Nucleus accumbens (tissue), 56 donors: Measurements from ENCODE around the gene HBM.
"Not testable (repeated sequence)": the region's sequence is repeated elsewhere in the genome, so short reads cannot be mapped to it uniquely, and the experiment has no call there.

Experiments used
- DNase-seq, 56 donors: peaks; one replicate each; lab custom pipeline; 2025; lab: John Stamatoyannopoulos, UW

Gene HBM

DNA sequence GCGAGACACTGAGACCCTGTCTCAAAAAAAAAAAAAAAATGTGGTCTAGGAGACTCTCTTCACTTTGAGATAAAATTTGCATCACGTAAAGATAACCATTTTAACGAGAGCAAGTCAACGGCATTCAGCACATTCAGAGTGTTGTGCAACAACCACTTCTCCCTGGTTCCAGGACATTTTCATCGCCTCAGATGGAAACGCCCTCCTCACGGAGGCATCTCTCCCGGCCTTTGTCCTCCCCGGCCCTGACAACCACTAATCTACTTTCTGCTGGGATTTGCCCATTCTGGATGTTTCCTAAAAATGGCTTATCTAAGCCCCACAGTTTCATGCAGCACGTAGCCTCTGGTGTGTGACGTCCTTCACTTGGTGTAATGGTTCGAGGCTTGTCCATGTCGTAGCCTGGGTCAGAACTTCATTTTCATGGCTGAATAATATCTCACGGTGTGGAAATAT lies 21.0 kb upstream of the HBM start:
- no peak for DNase-seq

DNA sequence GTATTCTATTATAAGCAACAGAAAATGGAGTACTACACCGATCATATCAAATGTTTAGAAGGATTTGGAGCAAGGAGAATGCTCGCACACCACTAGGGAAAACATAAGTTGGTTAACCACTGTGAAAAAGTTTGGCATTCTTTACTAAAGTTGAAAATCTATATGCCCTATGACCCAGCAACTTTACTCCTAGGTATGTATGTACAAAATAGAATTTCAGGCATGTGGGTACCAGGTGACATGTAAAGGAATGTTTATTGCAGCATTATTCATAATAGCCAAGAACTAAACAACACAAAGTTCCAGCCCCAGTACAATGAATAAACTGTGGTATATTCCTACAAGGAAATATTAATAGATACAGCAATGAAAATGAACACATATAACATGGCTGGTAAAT lies 19.1 kb upstream of the HBM start:
- DNase-seq = no peak

DNA sequence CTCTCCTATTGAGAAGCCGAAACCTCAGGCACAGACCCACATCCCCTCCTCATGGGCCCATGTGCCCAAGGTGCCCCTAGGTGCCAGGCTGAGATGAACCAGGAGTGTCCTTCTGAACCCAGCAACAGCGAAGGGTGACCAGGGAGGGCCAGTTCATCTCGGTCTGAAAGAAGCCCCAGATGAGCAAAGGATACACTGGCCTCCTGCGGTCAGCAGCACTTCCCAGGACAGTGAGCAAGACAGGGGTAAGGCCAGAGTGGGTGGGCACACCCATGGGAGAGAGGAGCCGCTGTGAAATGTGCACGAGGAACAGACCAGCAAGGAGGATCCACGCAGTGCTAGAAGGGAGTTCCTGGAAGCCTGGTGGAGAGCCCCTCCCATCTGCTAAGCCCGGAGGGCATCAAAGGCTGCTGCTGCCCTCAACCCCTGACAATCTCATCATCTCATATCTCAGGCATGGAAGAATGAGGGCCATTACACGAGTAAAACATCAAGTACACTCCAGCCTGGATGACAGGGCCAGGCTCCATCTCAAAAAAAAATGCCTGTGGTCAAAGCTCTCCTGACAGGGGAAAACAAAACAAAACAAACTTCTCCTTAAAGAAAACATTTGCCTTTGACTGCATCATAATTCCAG lies 16.6 kb upstream of the HBM start:
- DNase-seq = no peak

DNA sequence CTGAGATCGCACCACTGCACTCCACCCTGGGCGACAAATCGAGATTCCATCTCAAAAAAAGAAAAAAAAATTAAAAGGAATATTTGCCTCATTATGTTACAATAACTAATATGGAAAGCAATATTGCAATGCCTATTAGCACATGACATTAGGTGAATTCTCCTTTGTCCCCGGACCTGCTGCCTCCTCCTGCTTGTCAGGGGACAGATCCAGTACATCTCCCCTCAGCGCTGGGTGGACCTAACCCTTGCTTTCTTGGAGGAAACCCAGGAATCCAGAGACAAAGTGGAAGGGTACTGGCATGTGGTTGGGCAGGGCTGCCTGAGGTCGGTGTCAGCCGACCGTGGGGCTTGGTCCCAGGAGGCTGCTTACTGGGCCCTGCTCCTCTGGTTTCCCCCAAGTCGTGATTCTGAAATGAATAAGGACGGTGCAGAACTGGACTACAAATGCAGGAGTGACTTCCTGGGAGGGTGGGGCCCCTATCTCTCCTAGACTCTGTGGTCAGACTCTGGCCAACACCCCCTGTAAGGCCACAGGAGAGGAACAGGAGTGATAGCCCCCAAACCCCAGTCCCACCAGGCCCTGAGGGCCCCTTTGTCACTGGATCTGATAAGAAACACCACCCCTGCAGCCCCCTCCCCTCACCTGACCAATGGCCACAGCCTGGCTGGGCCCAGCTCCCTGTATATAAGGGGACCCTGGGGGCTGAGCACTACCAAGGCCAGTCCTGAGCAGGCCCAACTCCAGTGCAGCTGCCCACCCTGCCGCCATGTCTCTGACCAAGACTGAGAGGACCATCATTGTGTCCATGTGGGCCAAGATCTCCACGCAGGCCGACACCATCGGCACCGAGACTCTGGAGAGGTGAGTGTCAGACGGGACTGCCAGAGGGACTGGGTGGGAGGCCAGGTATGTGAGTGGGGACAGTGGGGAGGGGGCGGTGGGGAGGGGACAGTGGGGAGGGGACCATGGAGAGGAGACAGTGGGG lies 13.3 kb upstream of the HBM start, which contains the start of gene HBZ:
HBZ (plus strand) TSS at position 504 of the 988 bp plus-strand sequence; CDS start at position 770, 266 bp downstream.
- no peak for DNase-seq

DNA sequence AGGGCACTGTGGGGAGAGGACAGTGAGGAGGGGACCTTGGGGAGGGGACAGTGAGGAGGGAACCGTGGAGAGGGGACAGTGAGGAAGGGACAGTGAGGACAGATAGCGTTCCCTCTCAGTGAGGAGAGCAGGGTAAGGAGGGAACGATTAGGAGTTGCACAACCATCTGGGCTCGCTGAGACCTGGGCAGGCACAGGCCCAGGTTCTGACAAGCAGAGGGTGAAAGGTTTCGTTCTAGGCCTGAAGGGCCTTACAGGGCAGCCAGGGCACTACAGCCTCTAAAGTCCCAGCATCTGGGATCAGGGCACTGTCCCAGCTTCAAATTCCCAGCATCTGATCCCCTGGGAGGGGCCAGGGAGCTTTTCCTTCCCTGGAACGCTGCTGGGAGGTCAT lies 12.7 kb upstream of the HBM start:
- DNase-seq = not testable (repeated sequence)

DNA sequence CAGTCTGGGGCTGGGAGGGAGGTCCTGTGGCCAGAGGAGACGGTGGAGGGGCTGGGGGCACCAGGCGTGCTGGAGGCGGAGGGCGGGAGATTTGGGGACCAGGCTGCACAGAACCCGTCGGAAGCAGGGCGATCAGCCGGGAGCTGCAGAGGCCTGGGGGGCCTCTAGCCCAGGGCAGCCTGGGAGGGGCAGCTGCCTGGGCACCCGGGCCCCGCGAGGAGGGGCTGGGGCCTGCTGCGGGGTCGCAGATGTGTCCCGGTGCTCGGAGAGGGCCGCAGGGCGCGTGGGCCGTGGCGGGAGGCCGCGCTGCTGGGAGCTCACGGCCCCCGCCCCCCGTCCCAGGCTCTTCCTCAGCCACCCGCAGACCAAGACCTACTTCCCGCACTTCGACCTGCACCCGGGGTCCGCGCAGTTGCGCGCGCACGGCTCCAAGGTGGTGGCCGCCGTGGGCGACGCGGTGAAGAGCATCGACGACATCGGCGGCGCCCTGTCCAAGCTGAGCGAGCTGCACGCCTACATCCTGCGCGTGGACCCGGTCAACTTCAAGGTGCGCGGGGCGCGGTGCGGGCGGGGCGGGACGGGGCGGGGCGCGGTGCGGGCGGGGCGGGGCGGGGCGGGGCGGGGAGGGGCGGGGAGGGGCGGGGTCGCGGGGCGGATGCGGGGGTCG lies 12.1 kb upstream of the HBM start:
- not testable (repeated sequence) for DNase-seq

DNA sequence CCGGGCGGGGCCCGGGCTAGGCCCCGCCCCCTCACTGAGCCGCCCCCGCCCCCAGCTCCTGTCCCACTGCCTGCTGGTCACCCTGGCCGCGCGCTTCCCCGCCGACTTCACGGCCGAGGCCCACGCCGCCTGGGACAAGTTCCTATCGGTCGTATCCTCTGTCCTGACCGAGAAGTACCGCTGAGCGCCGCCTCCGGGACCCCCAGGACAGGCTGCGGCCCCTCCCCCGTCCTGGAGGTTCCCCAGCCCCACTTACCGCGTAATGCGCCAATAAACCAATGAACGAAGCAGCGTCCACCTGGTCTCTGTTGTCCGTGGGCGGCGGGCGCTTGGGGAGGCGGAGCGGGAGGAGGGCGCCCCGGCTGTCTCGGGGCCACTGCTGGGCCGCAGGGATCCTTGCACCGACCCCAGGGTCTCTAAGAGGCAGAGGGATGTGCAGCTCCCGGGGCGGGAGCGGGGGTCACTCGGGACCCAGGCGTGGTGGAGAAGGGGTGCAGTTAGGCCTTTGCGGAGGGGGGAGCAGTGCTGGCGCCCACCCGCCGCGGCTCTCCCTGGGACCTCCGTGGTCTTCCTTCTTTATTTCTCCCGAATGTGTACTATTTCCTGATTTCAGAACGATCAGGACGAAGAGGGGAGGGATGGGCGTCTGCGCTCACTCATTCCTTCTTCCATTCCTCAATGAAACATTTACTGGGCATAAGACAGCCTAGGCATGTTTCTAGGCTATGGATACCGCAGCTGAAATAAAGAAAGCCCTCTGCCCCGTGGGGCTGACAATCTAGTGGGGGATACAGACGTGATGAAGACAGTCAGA lies 11.4 kb upstream of the HBM start:
- DNase-seq = peak in 2 of 56 donors; percentile 4 to 52

DNA sequence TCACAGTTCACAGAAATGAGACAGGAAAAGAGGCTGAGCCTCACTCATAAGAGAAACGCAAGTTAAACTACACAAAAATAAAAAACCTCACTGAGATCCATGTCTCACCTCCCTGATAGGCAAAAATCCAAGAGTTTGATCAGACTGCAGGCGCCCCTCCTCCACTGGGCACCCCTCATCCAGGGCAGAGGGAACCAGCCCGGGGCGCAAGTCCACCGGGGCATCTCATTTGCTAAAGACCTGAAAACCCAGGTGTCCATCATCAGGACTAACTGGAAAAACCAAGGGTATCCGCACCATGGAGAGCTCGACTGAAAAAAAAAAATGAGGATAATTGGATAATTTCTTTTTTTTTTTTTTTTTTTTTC lies 10.8 kb upstream of the HBM start:
- DNase-seq = no peak

DNA sequence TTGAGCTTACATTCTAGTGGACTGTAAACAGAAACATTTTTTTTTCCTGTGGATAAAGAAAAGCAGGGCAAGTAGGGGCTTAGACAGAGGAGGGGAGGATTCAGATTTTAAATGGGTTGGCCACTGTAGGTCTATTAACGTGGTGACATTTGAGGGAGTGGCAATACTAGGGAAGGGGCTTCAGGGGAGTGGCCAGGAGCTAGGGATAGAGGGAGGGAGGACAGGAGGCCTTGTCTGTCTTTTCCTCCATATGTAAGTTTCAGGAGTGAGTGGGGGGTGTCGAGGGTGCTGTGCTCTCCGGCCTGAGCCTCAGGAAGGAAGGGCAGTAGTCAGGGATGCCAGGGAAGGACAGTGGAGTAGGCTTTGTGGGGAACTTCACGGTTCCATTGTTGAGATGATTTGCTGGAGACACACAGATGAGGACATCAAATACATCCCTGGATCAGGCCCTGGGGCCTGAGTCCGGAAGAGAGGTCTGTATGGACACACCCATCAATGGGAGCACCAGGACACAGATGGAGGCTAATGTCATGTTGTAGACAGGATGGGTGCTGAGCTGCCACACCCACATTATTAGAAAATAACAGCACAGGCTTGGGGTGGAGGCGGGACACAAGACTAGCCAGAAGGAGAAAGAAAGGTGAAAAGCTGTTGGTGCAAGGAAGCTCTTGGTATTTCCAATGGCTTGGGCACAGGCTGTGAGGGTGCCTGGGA lies 6.5 kb upstream of the HBM start:
- DNase-seq = no peak

DNA sequence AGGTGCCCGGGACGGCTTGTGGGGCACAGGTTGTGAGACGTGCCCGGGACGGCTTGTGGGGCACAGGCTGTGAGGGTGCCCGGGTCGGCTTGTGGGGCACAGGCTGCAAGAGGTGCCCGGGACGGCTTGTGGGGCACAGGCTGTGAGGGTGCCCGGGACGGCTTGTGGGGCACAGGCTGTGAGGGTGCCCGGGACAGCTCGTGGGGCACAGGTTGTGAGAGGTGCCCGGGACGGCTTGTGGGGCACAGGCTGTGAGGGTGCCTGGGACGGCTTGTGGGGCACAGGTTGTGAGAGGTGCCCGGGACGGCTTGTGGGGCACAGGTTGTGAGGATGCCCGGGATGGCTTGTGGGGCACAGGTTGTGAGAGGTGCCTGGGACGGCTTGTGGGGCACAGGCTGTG lies 5.5 kb upstream of the HBM start:
- not testable (repeated sequence) for DNase-seq

DNA sequence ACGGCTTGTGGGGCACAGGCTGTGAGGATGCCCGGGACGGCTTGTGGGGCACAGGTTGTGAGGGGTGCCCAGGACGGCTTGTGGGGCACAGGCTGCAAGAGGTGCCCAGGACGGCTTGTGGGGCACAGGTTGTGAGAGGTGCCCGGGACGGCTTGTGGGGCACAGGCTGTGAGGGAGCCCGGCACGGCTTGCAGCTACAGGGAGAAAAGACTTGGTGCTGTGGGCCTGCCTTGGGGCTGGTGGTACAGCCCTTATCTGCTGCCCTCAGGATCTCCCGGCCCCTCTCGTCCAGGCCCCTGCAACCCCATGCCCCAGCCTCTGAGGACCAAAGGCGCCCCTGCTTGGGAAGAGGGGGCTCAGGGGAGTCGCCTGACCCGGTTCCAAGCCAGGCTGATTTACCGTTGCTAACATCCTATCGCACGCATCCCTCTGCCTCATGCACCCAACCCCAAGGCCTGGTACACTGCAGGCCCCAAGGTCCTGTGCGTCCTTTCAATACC lies 5.0 kb upstream of the HBM start:
- DNase-seq = no peak

DNA sequence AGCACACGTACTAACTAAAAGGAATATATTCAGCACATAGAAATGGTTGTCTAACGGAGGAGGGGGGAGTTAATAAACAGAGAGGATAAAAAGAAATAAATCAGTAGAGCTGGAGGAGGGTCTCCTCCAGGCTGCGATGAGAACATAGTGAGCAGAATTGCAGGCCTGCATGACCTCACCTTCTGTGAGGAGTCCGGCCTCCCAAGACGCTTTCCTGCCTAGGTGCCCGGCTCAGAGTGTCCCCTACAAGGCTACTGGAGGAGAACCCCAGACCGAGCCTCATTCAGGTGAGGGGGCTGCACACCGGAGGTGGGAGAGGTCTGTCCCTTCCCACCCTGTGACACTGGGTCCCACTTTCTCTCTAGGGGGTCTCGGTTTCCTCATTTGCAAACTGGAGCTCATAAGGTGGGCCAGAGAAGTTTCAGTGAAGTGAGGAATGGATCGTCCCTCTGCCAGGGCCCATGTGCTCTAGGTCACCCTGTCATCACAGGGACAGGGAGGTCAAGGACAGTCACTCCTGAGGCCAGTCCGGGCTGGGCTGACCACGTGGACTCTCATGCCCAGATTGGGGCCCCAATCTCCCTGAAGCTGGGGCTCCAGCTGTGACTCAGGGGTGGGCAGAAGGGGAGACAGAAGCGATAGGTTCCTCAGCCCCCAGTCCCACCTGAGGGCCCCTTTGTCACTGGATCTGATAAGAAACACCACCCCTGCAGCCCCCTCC lies 3.3 kb upstream of the HBM start:
- DNase-seq = no peak

DNA sequence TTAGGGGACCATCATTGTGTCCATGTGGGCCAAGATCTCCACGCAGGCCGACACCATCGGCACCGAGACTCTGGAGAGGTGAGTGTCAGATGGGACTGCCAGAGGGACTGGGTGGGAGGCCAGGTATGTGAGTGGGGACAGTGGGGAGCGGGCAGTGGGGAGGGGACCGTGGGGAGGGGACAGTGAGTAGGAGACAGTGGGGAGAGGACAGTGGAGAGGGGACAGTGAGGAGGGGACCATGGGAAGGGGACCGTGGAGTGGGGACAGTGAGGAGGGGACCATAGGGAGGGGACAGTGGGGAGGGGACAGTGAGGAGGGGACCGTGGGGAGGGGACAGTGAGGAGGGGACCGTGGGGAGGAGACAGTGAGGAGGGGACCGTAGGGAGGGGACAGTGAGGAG lies 2.6 kb upstream of the HBM start:
- DNase-seq = not testable (repeated sequence)

DNA sequence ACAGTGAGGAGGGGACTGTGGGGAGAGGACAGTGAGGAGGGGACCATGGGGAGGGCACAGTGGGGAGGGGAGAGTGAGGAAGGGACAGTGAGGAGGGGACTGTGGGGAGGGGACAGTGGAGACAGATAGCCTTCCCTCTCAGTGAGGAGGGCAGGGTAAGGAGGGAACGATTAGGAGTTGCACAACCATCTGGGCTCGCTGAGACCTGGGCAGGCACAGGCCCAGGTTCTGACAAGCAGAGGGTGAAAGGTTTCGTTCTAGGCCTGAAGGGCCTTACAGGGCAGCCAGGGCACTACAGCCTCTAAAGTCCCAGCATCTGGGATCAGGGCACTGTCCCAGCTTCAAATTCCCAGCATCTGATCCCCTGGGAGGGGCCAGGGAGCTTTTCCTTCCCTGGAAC lies 2.1 kb upstream of the HBM start:
- not testable (repeated sequence) for DNase-seq

DNA sequence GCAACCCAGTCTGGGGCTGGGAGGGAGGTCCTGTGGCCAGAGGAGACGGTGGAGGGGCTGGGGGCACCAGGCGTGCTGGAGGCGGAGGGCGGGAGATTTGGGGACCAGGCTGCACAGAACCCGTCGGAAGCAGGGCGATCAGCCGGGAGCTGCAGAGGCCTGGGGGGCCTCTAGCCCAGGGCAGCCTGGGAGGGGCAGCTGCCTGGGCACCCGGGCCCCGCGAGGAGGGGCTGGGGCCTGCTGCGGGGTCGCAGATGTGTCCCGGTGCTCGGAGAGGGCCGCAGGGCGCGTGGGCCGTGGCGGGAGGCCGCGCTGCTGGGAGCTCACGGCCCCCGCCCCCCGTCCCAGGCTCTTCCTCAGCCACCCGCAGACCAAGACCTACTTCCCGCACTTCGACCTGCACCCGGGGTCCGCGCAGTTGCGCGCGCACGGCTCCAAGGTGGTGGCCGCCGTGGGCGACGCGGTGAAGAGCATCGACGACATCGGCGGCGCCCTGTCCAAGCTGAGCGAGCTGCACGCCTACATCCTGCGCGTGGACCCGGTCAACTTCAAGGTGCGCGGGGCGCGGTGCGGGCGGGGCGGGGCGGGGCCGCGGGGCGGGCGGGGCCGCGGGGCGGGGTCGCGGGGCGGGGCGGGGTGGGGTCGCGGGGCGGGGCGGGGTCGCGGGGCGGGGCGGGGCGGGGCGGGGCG lies 1.5 kb upstream of the HBM start:
- not testable (repeated sequence) for DNase-seq

DNA sequence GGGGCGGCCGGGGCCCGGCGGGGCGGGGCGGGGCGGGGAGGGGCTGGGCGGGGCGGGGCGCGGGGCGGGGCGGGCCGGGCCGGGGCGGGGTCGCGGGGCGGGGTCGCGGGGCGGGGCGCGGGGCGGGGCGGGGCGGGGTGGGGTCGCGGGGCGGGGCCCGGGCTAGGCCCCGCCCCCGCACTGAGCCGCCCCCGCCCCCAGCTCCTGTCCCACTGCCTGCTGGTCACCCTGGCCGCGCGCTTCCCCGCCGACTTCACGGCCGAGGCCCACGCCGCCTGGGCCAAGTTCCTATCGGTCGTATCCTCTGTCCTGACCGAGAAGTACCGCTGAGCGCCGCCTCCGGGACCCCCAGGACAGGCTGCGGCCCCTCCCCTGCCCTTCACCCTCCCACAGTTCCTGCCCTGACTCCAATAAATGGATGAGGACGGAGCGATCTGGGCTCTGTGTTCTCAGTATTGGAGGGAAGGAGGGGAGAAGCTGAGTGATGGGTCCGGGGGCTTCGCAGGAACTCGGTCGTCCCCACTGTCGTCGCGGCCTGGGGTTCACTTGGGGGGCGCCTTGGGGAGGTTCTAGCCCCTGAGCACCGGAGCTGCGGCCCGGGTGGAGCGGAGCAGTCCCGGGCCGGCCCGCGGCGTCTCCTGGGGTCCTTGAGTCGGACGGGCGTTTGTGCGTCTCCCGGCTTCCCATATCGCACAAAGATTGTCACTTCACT lies 795 bp upstream of the HBM start:
- no peak for DNase-seq

DNA sequence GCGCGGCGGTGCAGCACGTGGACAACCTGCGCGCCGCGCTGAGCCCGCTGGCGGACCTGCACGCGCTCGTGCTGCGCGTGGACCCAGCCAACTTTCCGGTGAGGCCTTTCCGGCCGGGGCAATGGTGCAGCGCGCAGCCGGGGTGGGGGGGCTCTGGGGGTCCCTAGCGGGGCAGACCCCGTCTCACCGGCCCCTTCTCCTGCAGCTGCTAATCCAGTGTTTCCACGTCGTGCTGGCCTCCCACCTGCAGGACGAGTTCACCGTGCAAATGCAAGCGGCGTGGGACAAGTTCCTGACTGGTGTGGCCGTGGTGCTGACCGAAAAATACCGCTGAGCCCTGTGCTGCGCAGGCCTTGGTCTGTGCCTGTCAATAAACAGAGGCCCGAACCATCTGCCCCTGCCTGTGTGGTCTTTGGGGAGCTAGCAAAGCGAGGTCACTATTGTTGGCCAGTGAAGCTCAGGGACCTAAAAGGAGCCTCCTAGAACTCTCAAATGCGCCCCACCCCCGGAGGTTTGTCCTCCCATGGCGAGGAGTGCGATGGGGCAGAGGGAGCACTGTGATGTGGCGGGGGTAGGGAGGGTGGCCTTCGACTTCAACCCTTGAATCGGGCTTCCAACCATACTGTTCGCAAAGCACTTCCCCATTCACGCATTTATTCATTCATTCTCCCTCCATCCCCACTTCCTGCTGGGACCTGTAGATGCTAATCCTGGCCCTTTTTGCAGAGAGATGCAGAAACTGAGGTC lies 770 bp downstream of the HBM start:
- DNase-seq = no peak
